ENCODE results near the gene ADORA1.

Gene ADORA1

GRCh38 chr1:203099805-203100515 is 27.6 kb upstream of the ADORA1 start:
- no peak for DNase-seq (ENCODE audit: low read depth)
- TF ChIP-seq CTCF (conservative IDR thresholded peaks at IDR 0.05; ENCODE audit: low read length), result no peak
- H3K4me3 ChIP-seq (ENCODE audit: low read length), result no peak overlapping the region

- TF ChIP-seq CTCF (conservative IDR thresholded peaks at IDR 0.05; ENCODE audit: low read length), result no peak
- H3K4me3 ChIP-seq (ENCODE audit: low read length), result no peak overlapping the region
- no peak for DNase-seq (ENCODE audit: low read depth)
Measured at GRCh38 chr1:203100516-203100869, 27.0 kb upstream of the ADORA1 start.

- no peak for DNase-seq (ENCODE audit: low read depth)
- TF ChIP-seq CTCF (conservative IDR thresholded peaks at IDR 0.05; ENCODE audit: low read length), result no peak
- H3K4me3 ChIP-seq (ENCODE audit: low read length), result no peak overlapping the region
Measured at GRCh38 chr1:203101813-203102634, 25.5 kb upstream of the ADORA1 start.

- no peak for TF ChIP-seq CTCF (conservative IDR thresholded peaks at IDR 0.05; ENCODE audit: low read length)
- no peak overlapping the region for H3K4me3 ChIP-seq (ENCODE audit: low read length)
- DNase-seq (ENCODE audit: low read depth), result peak; percentile 31
Measured at GRCh38 chr1:203103216-203103615, 24.3 kb upstream of the ADORA1 start.

- no peak for DNase-seq (ENCODE audit: low read depth)
- H3K4me3 ChIP-seq (ENCODE audit: low read length), result no peak overlapping the region
- no peak for TF ChIP-seq CTCF (conservative IDR thresholded peaks at IDR 0.05; ENCODE audit: low read length)
Measured at GRCh38 chr1:203103829-203104495, 23.6 kb upstream of the ADORA1 start.

GRCh38 chr1:203104789-203105390 is 22.6 kb upstream of the ADORA1 start:
- H3K4me3 ChIP-seq (ENCODE audit: low read length), result no peak overlapping the region
- no peak for TF ChIP-seq CTCF (conservative IDR thresholded peaks at IDR 0.05; ENCODE audit: low read length)
- DNase-seq (ENCODE audit: low read depth), result peak; percentile 40
